GM19023 (cell line): ENCODE results near the gene COL8A2.

Experiments used
- ATAC-seq: cut with Tn5 transposase; IDR thresholded peaks from one replicate; pipeline ENCODE4 v1.9.1; 2021; ENCODE audit warnings: mild to moderate bottlenecking, moderate library complexity; ENCODE audit not compliant: unreplicated experiment

Gene COL8A2

DNA sequence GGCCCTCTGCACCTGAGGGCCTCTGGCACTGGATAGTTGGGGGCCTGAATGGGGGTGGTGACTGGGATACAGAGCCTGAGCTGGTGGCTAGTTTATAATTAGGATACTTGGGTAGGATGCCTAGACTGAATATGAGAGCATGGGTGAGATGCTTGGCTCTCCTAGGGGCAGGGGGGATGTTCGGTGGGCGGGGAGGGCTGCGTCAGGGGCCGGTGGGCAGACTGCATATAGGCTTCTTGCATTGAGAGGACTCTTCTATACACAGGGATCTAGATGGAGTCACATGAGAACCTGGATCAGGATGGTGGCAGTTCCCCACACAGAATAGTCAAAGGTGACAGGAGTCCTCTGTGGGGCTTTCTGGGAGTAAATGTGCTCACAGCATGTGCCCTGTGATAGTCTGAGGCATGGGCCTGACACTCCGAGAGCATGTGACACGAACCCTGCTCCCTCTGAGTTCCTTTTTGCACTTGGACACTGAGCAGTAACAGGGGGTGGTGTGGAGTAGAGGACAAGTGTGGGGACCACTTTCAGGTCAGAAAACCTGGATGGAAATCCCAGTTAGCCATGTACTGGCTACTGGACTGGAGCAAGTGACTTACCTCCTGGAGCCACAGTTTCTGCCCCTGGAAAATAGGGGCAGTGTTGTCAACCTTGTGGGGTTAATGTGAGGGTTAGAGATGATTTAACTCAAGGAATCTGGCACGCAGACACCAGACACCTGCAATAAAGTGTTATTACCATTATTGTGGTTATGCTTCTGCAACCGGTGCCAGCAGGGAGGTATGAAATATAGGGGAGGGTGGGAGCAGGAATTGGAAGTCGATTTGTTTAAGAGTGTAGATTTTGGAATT, 33.2 kb upstream of the COL8A2 start:
- no peak for ATAC-seq

DNA sequence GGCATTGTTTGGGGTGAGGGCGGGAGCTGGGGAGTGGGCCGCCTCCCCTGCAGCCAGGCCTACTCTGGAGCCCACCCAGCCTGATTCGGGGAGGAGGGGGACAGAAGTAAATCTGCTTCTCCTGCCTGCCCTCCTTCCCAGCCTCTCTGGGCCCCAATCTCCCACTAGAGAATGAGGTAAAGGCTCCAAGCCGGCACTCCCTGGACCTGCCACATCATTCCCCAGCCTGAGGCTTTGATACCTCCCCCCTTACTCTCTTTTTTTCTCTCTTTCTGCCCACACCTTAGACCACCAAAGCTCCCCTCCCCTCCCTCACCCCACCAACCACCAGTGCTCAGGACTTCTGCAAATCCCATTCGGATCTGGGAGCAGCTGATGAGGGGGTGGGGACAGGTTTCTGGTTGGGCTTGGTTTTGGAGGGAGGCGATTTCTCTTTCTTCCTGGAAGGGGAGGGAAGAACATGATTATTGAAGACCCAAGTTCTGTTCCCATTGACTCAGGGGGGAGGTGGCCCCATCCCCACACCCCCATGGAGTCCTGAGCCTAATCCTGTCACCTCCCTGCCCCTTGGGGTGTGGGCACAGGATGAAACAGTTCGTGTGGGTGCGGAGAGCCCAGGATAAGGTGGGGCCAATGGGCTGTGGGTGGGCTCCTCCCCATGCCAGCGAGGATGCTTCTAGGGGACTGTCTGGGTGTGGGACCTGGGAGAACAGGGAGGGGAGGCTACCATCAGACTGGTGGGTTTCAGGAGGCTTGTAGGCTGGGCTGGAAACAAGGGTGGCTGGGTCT, 32.3 kb upstream of the COL8A2 start:
- ATAC-seq: no peak

DNA sequence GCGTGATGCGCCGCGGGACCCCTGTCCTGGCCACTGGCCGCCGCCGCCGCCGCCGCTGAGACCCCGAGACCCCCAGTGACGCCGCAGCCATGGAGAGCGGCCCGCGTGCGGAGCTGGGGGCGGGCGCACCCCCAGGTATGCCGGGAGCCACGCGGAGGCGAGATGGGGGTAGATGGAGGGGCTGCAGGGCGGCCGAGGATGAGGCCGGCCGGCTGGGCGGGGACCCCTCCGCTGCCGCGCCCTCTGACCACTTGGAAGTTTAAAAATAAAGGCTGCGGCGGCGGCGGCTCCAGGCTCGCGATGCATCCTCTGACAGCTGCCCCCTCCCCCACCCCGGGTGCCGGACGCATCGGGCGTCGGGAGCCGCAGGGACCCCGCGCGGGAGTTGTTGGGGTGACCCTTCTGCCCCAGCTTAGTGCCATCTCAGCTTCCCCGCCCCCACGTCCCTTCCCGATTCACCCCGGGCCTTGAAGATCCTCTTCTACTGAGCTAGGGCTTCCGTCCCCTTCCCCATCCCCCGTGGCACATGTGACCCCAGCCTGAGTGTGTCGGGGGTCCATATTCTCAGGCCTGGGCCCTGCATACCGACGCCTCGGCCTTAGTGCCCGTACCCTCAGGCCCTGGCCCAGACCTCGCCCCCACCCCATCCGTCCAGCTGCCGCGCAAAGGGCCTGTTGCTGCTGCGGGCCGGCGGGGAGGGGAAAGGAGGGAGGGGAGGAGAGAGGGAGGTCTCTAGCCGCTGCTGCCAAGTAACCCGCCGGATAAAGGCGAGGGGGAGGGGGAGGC, 31.5 kb upstream of the COL8A2 start:
- peak; percentile 21 for ATAC-seq

DNA sequence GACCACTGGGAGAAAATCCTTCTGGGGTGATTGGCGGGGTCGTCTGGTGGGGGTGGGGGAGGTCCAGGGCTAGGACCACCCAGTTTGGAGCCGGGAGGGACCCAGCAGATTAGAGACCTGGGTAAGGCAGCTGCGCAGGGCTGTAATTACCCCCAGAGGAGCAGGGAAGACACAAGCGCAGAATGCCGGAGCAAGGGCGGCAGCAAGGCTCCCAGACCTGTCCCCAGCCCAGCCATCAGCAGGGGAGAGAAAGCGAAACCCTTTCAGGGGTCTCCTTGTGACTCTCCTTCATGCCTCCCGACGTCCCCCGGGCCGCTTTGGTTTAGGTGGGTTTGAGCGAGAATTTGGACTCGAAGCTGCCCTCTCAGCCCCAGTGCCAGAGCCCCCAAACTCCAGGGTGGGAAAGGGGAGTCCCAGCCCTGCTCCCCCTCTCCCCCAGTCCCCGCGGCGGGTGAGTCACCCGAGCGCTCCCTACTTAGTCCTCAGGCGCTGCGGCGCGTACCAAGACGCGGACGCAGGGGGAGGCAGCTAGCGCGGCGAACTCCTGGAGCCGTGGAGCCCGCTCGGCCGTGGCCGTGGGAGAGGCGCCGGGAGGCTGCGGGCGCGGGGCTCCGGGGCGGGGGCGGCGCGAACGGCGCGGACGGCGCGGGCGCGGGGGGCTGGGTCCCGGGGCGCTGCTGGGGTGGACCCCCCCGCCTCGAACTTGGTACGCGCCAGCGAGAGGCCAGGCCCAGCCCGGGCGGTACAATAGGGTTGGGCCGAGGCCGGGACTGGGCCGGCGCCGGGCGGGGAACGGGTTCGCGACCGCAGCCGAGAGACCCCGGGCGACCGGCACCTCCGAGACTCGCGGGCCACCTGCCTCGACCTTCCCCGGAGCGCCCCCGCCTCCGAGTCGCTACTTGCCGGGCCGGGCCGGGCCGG, 30.6 kb upstream of the COL8A2 start, which contains the start of gene MAP7D1:
TSS of gene MAP7D1 (plus strand) at position 753 of the 921 bp plus-strand sequence. CDS start 258 bp downstream, outside the sequence.
- peak; percentile 52 for ATAC-seq

DNA sequence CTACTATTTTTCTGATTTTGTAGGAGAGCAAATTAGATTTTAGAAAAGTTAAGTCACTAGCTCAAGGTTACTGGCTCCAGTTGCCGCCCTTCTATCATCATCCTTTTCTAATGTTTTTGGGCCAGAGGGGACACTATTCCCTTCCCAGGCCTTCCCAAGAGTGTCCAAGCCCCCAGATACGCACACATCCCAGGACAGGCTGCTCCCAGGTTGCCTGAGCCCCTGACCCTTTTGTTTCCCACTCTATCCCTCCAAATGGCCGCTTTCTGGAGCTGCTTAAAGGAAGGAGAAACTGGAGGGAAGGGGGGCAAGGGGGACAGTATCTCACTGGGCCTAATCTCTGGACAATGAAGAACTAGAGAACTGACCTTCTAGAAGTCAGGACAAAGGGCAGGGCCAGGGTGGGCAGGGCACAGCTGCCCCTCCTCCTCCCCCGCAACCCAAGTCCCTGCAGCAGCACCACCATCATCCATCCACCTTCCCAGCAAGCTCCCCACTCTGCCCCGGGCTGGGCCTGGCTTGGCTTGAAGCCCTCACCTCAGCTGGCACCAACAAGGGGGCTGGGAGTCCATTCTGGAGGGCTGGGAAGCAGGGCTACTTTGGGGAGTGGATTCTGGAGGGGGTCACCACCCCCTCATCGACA, 29.9 kb upstream of the COL8A2 start:
- ATAC-seq: no peak

GRCh38 chr1:36154335-36154734, 29.3 kb upstream of the COL8A2 start:
- no peak for ATAC-seq

DNA sequence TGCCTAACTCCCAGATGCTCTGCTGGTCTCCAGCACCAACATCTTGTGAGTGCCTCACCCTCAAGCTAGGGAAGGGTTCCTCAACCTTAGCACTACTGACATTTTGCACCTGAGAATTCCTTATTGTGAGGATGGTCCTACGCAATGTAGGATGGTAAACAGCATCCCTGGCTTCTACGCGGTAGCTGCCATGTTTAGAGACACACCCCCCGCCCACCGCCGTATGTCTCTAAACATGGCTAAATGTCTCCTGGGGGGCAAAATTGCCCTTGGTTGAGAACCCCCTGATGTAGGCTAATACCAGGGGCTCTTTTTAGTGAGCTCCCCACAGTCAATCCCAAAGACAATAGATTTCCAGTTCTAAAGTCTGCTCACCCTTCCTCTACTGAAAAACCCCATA, 28.5 kb upstream of the COL8A2 start:
- no peak for ATAC-seq

DNA sequence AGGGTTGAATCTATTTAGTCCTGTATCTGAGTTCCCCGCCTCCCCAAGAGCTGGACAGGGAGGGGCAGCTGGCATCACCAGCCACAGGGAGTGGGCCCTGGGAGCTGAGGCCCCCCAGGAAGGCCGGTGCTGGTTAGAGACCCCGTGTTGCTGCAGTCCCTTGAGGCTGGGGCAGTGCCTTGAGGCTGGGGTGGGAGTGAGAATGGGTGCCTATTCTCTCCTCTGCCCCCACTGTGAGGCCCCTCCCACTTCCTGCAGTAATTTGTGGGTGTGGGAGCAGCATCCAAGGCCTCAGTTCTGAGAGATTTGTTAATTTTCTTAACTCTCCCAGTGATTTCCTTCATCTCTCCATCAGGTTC, 26.8 kb upstream of the COL8A2 start:
- ATAC-seq: no peak

- ATAC-seq: no peak
These were observed 26.3 kb upstream of the COL8A2 start for GRCh38 chr1:36151134-36151844.

DNA sequence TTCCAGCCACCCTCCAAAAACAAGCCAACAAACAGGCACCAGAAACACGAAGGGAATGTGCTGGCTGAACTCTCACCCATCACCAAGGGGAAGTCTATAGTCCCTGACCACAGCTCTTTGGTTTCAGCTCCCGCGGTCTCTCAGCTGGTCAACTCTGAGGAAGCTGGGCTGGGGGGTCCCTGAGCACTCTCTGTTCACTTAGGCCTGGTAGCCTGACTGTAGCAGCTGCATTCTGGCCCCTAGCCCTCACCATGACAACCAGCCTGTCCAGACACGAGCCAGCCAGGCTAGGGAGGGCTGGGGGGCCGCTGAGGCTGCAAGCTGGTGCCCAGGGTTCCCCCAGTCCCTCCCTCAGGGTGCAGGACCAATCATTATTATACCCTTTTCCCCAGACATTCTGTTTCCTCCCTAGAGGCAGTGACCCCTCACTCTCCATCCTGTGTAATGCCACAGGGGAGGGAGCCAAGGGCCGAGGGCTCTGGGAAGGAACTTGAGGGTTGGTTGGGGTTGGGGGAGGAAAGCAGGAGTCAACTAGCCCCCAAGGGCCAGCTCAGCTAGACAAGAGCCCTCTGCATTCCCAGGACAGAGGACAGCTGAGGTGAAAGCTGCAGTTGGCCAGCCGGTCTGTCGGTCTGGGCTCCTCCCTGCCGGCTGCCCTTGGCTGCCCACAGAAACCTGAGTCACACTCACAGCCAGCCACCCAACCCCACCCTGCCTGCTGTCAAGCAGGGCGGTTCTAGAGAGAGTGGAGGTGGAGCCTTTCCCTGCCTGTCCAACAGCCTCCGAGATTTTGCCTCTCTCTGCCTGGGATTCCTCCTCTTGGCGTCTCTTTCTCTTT, 25.5 kb upstream of the COL8A2 start:
- no peak for ATAC-seq

DNA sequence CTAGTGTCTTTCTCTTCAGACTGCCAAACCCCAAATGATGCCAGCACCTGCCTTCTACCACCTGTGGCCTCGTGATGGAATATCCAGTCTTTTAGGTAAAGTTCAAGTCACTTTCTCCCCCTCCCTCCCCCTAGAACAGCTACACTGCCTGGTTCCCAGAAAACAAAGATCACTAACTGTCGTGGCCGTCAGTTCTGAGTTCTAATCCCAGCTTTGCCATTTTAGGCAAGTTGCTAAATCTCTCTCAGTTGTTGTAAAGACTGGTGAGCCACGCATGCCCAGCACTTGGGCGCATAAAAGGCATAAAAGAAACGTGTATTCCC, 24.9 kb upstream of the COL8A2 start:
- no peak for ATAC-seq

DNA sequence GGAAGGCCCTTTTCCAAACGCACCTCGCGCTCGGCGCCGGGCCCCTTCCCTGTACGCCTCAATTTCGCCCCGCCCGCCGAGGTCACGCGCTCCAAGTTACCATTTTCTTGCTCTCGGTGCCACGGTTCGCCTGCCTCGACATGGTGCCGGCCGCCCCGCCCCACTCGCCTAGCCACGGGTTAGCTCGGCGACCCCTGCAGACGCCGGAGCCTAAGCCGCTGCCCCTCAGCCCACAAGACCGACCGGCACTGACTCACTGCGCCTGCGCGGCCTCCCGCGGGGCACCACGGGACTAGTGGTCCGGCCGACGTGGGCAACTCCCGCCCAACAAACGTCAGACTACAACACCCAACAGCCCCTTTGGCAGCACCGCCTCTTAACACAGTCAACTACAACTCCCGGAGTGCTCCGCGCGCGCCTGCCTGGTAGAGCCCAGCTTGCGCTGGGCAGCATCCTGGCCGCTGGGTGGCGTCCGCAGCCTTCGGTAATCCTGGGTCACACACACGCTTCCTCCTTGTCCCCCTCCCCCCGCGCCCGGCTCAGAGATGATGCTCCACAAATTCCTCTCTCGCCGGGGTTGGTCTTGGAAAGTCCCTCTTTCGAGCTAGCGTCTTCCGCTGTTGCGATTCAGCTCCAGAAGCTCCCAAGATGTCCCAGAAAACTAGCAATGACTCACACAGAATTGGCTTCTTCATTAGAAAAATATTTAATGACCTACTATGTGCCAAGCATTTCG, 24.4 kb upstream of the COL8A2 start, which contains the start of gene TRAPPC3:
TSS of gene TRAPPC3 (minus strand) at position 250 of the 736 bp plus-strand sequence. CDS start at position 142, 108 bp downstream.
- peak; percentile 86 for ATAC-seq

DNA sequence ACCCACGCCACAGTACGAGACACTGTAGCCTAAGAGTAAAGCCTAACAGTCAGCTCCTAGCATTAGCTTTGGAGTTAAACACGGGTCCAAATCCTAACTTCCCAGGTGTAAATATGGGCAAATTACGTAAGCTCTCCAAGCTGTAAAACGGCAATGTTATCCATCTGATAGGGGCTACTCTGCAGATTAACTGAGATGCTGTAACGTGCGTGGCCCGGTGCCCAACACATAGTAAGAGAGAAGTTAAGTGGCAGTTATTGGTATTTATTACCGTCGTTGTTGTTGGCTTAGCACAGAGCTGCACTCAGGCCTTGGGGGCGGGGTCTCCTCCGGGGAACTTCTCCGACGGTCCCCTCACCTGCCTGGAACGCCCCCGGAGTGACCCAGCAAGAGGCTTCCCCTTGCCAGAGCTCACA, 23.8 kb upstream of the COL8A2 start:
- ATAC-seq: peak; percentile 2

DNA sequence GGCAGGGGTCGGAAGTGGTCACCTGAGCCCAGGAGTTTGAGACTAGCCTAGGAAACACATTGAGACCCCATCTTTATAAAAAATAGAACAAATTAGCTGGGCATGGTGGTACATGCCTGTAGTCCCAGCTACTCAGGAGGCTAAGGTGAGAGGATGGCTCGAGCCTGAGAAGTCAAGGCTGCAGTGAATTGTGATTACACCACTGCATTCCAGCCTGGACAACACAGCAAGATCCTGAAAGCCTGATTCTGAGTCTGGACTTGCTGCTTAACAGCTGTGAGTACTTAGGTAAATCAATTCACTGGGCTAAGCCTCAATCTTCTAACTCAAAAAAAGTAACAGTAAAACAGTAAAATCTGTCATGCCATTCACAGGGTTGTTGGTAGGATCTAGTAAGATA, 19.4 kb upstream of the COL8A2 start:
- ATAC-seq: no peak

- no peak for ATAC-seq
These were observed 18.4 kb upstream of the COL8A2 start for GRCh38 chr1:36143424-36143823.

- no peak for ATAC-seq
These were observed 17.1 kb upstream of the COL8A2 start for GRCh38 chr1:36142121-36142520.

DNA sequence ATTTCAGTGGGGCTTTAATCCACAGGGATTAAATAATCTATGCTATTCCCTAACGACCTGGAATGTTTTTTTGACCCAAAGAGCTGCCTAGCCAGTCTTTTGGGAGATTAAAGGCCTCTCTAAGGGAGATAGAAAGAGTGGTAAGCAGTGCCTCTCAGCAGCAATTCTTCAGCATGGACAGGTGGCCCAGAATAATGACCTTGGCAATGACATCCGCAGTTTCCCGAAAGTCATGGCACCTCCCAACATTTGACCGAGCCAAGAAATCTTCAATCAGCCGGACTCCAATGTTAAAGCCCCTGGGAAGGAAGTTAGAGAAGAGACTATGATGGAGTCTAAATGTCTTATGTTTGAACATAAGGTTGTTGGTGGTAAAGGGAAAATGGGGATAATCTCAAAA, 14.5 kb upstream of the COL8A2 start:
- ATAC-seq: no peak

- ATAC-seq: no peak
These were observed 12.8 kb upstream of the COL8A2 start for GRCh38 chr1:36137776-36138175.
